ENCODE data around the gene CNPPD1. TPM values are rescaled to one million over a fixed set of nuclear protein-coding genes. Genes with fewer than 3 reads are reported as not detected.
"Not testable (repeated sequence)": the region's sequence is repeated elsewhere in the genome, so short reads cannot be mapped to it uniquely, and the experiment has no call there.

The CNPPD1 gene
- total RNA-seq, 1 experiment from 2014 or later, result 42.6 TPM

DNA sequence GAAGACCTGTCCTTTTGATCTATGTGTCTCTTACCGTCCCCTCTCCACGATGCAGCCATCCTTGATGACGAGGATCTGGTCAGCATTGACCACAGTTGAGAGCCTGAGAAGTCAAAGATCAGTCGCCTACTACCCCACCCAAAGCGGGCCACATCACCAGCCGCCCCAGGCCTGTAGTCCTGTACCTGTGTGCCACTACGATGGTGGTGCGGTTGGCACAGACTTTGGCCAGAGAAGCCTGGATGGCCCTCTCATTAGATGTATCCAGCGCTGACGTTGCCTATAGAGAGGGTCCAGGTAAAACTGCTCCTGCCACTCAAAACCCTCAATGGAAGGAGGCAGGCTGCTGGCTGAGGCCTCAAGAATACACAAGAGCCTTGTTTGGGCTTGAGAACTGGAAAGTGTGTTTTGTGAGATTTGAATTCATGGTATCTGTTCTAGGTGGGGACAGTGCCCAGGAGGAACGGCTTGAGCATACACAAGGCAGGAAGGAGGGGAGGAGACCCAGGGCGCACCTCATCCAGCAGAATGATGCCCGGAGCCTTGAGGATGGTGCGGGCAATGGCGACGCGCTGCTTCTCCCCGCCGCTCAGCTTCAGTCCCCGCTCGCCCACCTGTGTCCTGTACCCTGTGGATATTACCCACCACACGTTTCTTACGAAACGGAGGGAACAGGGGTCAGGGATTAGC, 33.6 kb upstream of the CNPPD1 start:
- in situ Hi-C loops (cut with HindIII; ENCODE audit: low pct_unique_long_range_greater_than_20kb, low sequenced_read_pairs), result no loop called here
- no peak for DNase-seq (ENCODE audit: low read depth, low spot score)

DNA sequence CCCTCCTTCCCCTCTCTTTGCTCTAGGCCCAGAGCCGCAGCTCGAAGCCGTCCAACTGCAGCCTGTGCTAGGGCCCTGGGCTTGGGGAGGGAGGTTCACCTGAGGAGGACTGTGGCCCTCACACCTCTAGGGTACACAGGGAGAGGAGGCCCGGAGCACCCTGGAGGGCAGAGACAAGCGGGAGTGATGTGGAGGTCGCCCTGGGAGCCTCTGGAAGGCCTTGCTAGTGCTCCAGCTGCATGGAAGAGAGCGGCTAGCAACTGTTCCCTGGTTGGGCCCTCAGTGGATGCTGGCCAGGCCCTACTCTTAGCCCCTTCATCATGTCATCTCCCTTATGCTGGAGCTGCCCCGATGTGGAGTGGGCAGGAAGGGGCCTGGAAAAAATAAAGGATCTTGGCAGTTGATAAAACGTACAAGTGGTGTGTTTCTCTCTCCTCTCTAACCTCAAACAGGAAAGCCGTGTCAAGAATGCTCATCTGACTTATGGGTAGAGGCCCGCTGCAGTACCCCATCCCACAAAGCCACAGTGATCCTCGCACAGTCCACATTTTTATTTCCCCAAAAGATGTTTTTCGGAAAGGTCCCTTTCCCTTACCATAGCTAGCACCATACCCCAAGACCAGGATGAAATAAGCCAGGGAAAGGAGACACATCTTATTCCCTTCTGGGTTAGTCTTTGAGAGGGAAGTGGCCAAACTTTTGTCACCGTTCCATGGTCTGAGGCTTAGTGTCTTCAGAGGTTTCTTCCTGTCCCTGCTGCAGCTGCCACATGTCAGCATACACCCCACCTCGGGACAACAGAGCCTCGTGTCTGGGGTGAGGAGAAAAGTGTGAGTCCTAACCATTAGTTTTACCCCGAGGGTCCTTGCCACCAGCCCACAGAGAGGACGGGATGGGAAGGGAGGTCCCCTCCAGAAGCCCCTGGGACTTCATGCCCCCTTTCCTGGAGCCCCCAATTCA, 32.8 kb upstream of the CNPPD1 start:
- DNase-seq (ENCODE audit: low read depth, low spot score), result no peak
- in situ Hi-C loops (cut with HindIII; ENCODE audit: low pct_unique_long_range_greater_than_20kb, low sequenced_read_pairs), result no loop called here

DNA sequence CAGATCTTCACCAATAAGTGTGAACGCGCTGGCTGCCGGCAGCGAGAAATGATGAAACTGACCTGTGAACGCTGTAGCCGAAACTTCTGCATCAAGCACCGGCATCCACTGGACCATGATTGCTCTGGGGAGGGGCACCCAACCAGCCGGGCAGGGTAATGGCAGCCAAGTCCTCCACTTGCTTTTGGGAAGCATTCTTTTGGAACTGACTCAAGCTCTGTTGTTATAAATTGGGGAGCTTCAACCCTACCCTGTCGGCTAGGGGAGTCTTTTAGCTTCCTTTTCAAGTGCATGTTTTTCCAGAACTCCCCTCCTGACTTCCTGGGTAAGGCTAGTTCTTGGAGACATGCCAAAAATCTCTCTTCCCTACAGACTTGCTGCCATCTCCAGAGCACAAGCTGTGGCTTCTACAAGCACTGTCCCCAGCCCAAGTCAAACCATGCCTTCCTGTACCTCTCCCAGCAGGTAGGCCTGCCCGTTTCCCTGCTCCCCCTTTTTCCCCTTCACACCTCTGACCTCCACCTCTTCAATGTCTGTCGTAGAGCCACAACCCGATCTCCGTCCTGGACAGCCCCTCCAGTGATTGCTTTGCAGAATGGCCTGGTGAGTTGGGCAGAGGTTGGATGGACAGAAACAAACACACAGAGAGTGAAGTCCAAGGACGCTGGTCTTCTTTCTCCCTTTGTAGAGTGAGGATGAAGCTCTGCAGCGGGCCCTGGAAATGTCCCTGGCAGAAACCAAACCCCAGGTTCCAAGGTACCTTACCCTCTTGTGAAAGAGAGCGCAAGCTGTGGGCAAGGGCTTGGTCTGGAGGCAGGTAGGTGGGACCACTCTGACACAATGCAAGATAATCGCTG, 31.4 kb upstream of the CNPPD1 start:
- peak; percentile 22 for DNase-seq (ENCODE audit: low read depth, low spot score)
- in situ Hi-C loops (cut with HindIII; ENCODE audit: low pct_unique_long_range_greater_than_20kb, low sequenced_read_pairs), result no loop called here

DNA sequence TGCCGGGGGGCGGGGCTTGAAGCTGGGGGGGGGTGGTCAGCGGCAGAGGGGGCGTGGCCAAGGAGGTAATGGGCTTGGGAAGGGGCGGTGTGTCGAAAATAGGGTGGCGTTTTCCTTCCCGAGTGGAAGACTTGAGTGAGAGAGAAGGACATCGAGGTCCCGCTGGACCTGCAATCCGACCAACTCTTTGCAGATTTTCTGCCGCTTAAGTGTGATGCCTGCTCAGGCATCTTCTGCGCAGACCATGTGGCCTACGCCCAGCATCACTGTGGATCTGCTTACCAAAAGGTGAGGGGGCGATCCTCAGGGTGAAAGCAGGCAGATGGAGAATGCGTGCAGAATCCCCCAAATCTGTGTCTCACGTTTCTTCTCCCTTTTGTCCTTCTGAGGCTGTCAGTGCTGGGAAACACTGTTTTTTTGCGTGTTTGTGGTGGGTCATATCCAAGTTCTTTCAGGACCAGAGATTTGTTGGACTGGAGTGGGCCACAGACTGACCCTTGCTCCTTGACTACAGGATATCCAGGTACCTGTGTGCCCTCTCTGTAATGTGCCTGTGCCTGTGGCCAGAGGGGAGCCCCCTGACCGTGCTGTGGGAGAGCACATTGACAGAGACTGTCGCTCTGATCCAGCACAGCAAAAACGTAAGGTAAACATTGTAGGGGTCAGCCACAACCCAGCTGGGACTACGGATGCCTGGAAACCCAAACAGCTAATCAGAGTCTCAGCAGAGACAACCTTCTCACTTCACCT, 30.6 kb upstream of the CNPPD1 start:
- in situ Hi-C loops (cut with HindIII; ENCODE audit: low pct_unique_long_range_greater_than_20kb, low sequenced_read_pairs), result no loop called here
- DNase-seq (ENCODE audit: low read depth, low spot score), result no peak

DNA sequence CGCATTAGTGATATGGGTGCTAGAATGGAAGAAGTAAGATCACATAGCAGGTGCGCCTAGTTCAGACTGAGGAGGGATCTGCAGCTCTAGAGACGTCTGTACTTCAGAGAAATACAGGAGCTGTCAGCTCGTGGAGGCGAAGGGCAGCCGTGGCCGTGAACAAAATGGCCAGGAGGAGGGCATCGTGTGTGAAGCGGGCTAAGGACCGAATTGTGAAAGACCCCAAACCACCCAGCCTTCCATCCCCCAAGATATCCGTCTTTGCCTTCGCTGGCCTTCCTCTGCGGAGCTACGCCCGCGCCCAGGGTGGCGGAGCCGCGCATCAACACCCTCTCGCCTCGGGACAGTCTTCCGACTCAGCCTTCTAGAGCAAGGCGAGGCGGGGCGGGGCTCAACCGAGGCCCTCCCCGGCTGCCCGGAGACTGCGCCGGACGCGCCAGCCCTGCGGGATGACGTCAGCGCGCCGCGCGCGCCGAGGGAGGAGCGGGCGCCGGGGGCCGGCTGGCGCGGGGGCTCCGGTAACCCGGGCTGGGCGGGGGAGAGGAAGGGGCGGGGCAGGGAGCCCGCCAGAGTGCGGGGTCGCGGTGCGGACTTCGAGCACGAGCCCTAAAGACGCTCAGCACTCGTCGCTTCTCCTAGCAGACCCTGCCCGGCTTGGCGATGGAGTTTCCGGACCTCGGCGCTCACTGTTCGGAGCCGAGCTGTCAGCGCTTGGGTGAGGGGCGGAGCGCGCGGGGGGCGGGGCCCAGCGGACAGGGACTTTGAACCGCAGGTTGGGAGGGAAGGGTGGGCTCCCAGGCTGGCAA, 29.8 kb upstream of the CNPPD1 start, which contains the start of gene ZFAND2B:
TSS of gene ZFAND2B (plus strand) at position 455 of the 806 bp plus-strand sequence. CDS start at position 661, 206 bp downstream.
- in situ Hi-C loops (cut with HindIII; ENCODE audit: low pct_unique_long_range_greater_than_20kb, low sequenced_read_pairs), result no loop called here
- peak; percentile 91 for DNase-seq (ENCODE audit: low read depth, low spot score)

DNA sequence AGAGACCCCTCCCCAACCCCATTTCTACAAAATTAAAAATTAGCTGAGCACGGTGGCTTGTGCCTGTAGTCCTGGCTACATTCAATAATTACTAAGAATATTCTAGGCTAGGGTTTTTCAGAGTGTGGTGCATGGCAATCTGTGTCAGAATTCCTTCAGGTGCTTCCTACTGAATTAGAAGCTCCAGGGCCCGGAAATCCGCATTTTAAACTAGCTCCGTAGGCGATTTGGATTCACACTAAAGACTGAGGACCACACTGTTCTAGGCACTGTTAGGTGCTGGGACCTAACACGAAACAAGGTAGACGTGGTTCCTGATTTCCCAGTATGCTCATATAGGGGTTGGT, 29.2 kb upstream of the CNPPD1 start:
- DNase-seq (ENCODE audit: low read depth, low spot score), result no peak
- in situ Hi-C loops (cut with HindIII; ENCODE audit: low pct_unique_long_range_greater_than_20kb, low sequenced_read_pairs), result no loop called here

DNA sequence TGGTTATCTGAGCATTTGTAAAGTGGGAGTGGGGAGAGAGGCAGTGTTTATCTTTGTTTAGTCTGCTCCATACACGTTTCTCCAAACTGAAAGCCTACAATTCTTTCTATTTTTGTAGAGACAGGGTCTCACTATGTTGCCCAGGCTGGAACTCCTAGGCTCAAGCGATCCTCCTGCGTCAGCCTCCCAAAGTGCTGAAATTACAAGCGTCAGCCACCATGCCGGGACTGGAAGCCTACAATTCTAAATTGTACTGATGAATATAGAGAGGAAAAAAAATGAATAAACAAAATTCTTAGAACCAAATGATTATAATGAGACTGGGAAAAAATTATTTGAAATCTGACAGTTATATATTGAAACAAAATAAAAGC, 28.4 kb upstream of the CNPPD1 start:
- in situ Hi-C loops (cut with HindIII; ENCODE audit: low pct_unique_long_range_greater_than_20kb, low sequenced_read_pairs), result no loop called here
- no peak for DNase-seq (ENCODE audit: low read depth, low spot score)

DNA sequence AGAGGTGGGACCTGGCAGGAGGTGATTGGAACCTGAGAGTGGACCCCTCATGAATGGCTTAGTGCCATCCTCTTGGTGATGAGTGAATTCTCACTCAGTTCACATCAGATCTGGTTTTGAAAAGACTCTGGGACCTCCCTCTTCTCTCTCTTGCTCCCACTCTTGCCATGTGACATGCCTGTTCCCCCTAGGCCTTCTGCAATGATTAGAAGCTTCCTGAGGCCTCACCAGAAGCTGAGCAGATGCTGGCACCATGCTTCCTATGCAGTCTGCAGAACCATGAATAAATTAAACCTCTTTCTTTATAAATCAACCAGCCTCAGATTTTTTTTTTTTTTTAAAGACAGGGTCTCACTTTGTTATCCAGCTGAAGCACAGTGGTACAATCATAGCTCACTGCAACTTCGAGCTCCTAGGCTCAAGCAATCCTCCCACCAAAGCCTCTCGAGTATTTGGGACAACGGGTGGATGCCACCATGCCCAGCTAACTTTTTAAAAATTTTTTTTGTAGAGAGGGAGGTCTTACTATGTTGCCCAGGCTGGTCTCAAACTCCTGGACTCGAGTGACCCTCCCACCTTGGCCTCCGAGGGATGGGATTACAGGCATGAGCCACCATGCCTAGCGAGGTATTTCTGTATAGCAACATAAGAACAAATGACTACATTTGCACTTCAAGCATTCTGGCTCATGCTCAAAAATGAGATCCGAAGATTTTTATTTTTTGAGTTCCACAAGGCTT, 27.9 kb upstream of the CNPPD1 start:
- DNase-seq (ENCODE audit: low read depth, low spot score), result no peak
- in situ Hi-C loops (cut with HindIII; ENCODE audit: low pct_unique_long_range_greater_than_20kb, low sequenced_read_pairs), result no loop called here

DNA sequence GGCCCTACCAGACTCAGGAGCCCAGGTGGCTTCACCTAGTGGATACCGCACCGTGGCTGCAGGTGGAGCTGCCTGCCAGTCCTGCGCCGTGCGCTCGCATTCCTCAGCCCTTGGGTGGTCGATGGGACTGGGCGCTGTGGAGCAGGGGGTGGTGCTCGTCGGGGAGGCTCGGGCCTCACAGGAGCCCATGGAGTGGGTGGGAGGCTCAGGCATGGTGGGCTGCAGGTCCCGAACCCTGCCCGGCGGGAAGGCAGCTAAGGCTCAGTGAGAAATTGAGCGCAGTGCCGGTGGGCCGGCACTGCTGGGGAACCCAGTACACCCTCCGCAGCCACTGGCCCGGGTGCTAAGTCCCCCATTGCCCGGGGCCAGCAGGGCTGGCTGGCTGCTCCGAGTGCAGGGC, 24.6 kb upstream of the CNPPD1 start:
- in situ Hi-C loops (cut with HindIII; ENCODE audit: low pct_unique_long_range_greater_than_20kb, low sequenced_read_pairs); DNase-seq (ENCODE audit: low read depth, low spot score): not testable (repeated sequence)

DNA sequence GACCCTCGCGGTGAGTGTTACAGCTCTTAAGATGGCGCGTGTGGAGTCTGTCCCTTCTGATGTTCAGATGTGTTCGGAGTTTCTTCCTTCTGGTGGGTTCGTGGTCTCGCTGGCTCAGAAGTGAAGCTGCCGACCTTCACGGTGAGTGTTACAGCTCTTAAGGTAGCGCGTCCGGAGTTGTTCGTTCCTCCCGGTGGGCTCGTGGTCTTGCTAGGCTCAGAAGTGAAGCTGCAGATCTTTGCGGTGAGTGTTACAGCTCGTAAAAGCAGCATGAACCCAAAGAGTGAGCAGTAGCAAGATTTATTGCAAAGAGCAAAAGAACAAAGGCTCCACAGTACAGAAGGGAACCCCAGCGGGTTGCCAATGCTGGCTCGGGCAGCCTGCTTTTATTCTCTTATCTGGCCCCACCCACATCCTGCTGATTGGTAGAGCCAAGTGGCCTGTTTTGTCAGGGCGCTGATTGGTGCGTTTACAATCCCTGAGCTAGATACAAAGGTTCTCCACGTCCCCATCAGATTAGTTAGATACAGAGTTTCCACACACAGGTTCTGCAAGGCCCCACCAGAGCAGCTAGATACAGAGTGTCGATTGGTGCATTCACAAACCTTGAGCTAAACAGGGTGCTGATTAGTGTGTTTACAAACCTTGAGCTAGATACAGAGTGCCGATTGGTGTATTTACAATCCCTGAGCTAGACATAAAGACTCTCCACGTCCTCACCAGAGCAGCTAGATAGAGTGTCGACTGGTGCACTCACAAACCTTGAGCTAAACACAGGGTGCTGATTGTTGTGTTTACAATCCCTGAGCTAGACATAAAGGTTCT, 24.0 kb upstream of the CNPPD1 start:
- DNase-seq (ENCODE audit: low read depth, low spot score); in situ Hi-C loops (cut with HindIII; ENCODE audit: low pct_unique_long_range_greater_than_20kb, low sequenced_read_pairs): not testable (repeated sequence)

DNA sequence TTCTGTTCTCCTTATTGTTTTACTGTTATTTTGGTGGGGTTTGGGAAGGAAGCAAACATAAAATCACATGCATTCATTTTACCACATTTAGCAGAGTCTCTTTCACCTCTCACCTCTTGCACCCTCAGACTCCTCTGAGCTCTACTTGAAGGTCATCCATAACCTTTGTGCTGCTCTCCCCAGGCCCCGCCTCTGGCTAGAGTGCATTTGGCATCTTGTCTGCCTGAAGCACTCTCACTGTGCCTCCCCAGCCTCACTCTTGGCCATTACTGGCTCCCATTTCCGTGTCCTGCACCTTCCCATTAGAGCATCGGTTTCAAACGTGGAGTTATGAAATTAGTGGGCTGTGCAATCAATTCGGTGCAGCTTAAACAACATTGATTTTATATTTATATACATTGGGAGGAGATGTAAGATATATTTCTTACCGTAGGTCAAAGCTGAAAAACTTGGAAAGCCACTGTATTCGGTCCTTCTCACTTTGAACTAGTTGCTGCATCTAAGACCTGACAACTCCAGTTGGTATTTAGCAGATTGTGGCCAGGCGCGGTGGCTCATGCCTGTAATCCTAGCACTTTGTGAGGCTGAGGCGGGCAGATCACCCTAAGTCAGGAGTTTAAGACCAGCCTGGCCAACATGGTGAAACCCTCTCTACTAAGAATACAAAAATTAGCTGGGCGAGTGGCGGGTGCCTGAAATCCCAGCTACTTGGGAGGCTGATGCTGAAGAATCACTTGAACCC, 22.9 kb upstream of the CNPPD1 start:
- in situ Hi-C loops (cut with HindIII; ENCODE audit: low pct_unique_long_range_greater_than_20kb, low sequenced_read_pairs), result no loop called here

DNA sequence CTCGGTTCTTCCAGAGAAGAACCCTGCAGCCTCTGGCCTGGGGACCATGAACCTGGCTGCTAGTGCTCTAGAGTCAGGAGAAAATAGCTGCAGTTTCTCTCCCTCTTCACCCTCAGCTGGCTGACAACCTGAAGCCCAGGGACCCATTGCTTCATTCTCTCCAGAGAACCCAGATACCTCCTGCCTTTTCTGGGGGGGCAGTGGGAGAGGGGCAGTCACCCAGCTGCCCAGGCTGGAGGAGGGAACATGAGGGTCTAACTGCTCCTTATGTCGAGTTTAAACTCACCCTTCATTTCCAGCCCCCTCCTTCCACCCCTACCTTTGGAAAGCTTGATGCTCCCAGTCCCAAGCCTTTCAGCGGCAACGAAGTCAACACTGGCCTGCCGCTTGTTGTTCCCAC, 22.2 kb upstream of the CNPPD1 start:
- in situ Hi-C loops (cut with HindIII; ENCODE audit: low pct_unique_long_range_greater_than_20kb, low sequenced_read_pairs), result no loop called here
- no peak for DNase-seq (ENCODE audit: low read depth, low spot score)

More for the DNA sequence above, 22.9 kb upstream of the CNPPD1 start:
- DNase-seq (ENCODE audit: low read depth, low spot score), result no peak

DNA sequence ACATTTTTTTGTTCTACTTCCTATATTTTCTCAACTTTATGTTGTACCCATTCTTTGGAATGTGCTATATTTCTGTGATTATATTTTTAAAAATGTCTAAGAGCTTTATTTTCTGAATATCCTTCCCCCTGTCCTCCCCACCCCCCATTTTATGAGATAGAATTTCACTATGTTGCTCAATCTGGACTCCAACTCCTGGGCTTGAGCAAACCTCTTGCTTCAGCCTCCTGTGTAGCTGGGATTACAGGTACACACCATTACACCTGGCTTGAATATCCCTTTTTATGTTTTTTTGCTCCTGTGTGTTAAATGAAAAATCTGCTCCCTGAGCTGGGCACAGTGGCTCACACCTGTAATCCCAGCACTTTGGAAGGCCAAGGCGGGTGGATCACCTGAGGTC, 20.7 kb upstream of the CNPPD1 start:
- in situ Hi-C loops (cut with HindIII; ENCODE audit: low pct_unique_long_range_greater_than_20kb, low sequenced_read_pairs), result no loop called here
- no peak for DNase-seq (ENCODE audit: low read depth, low spot score)

DNA sequence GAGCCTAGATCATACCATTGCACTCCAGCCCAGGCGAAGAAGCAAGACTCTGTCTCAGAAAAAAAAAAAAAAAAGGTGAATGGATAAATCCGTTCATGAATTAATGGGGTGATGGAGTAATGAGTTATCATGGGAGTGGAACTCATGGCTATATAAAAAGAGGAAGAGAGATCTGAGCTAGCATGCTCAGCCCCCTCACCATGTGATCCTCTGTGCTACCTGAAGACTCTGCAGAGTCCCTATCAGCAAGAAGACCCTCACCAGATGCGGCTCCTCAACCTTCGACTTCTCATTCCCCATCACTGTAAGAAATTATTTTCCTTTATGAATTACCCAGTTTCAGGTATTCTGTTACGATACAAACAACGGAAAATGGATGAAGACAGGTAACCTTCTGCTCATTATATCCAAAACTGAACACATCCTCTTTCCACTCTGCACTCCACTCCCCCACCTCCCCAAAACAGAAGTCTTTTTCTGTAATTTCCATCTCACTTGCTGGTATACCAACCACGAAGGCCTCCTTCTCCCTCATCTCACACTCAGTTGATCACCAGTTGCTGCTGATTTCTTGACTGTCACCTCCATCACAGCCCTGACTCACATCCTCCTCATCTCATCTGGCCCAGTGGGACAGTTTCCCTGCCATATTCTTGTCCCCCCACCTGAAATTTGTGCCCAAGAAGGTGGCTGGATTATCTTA, 10.2 kb upstream of the CNPPD1 start:
- in situ Hi-C loops (cut with HindIII; ENCODE audit: low pct_unique_long_range_greater_than_20kb, low sequenced_read_pairs), result no loop called here
- DNase-seq (ENCODE audit: low read depth, low spot score), result no peak

Measured in SK-MEL-5 (cell line).